ENCODE results near the gene CRTC3. TPM values are rescaled to one million over a fixed set of nuclear protein-coding genes. Genes with fewer than 3 reads are reported as not detected.
"Not testable (repeated sequence)": the region's sequence is repeated elsewhere in the genome, so short reads cannot be mapped to it uniquely, and the experiment has no call there.

CRTC3 gene
- total RNA-seq, 2 experiments from 2014 or later, result 40.6 to 42.7 TPM

DNA sequence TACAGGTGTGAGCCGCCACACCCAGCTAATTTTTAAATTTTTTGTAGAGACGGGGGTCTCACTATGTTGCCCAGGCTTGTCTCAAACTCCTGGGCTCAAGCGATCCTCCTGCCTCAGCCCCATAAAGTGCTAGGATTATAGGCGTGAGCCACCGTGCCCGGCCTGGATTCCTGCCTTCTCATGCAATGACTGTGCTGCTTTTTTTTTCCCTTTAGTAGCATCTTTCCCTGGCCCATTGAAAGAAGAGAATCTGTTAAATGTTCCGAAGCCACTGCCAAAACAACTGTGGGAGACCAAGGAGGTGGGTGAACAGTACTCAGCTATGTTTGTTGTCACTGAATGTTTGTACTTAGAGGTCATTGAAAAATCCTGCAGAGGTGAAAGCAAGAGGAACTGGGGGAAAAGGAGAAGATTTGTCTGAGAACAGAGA is 88.0 kb downstream of the CRTC3 start:
- no peak overlapping the region for H3K4me3 Mint-ChIP-seq
- H3K9me3 Mint-ChIP-seq, result no peaks in the 10 kb centered on the region
- intact Hi-C loops (cut with micrococcal nuclease), result no loop called here
- CTCF ChIA-PET, result interaction anchor here (0.7 to 2.4 kb wide), 3 partner anchors 10 to 321 kb away, joined by 3 to 10 read pairs (median 4); no protein-coding TSS in a partner anchor
- H3K36me3 Mint-ChIP-seq (ENCODE audit: low read depth), result peaks cover 29% of the 10 kb centered on the region
- no peak overlapping the region for H3K27ac Mint-ChIP-seq
- DNase-seq, result no peak
- H3K27me3 Mint-ChIP-seq (ENCODE audit: low read depth), result no peaks in the 10 kb centered on the region
- H3K4me1 Mint-ChIP-seq (ENCODE audit: low read depth), result peaks cover 50% of the 10 kb centered on the region

DNA sequence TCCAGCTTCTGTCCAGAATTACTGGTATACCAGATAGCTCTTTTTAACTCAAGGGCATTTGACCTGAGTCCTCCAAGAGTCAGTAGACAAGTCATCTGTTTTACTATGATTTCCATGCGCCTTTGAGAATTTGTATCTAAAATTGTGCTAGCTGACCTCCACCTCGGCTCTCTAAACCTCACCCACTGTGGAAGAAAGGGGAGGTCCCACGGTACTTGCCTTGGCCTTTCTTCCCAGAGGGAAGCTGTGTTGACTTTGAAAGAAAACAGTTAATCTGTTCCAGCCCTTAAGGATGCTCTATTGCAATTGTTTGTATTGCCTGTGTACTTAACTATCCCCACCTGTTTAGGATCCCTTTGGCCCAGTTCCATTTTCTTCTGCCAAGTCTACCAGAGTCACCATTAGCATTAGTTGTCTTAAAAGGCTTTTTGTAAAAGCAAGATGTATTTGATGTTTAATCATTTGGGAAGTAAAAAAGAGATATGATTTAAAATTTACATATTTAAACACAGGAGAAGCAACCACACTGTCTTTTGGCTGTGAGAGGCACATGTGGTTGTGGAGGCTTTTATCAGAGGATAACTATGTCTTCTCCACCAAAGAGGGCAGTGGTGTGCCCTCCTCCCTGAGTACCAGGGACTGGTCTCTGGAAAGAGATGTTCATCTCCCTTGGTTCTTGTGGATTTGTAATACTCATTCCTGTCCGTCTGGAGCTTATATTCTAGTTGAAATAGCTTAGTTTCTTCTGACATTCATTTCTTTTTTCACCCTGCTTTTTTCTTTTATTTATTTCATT is 88.8 kb downstream of the CRTC3 start:
- peaks cover 46% of the 10 kb centered on the region for H3K4me1 Mint-ChIP-seq (ENCODE audit: low read depth)

DNA sequence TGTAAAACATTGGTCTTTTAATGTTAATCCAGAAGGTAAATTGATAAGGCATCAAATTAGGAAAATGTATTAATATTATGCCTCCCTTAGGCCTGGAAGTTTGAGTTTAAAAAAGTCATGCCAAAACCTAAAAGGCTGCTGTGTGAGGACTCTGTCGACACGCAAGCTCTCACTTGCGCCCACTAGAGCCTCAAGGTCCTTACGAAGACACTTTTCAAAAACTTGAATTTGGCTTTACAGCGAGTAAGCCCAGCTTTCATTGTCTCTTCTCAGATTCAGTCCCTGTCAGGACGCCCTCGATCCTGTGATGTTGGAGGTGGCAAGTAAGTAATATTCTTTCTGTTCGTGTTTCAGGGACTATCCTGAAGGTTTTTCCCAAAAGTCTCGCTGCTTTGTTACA is 89.7 kb downstream of the CRTC3 start:
- H3K36me3 Mint-ChIP-seq (ENCODE audit: low read depth), result peaks cover 27% of the 10 kb centered on the region
- CTCF ChIA-PET, result interaction anchor here (1.0 to 2.4 kb wide), 7 partner anchors 12 to 300 kb away, joined by 3 to 10 read pairs (median 4); no protein-coding TSS in a partner anchor
- H3K27me3 Mint-ChIP-seq (ENCODE audit: low read depth), result no peaks in the 10 kb centered on the region
- peaks cover 36% of the 10 kb centered on the region for H3K4me1 Mint-ChIP-seq (ENCODE audit: low read depth)
- no peaks in the 10 kb centered on the region for H3K9me3 Mint-ChIP-seq
- intact Hi-C loops (cut with micrococcal nuclease), result no loop called here
- H3K4me3 Mint-ChIP-seq, result peak overlapping the region; percentile 63
- peak overlapping the region; percentile 70 for H3K27ac Mint-ChIP-seq
- DNase-seq, result peak; percentile 34

More for the DNA sequence above, 88.8 kb downstream of the CRTC3 start:
- Mint-ChIP-seq H3K4me3 (no peak overlapping the region), H3K36me3 (ENCODE audit: low read depth) (peaks cover 29% of the 10 kb centered on the region), H3K9me3 (no peaks in the 10 kb centered on the region), H3K27ac (peak overlapping the region; percentile 14), H3K27me3 (ENCODE audit: low read depth) (no peaks in the 10 kb centered on the region)
- no peak for DNase-seq
- CTCF ChIA-PET, result interaction anchor here (0.6 to 2.4 kb wide), 5 partner anchors 11 to 115 kb away, joined by 3 to 10 read pairs (median 3); no protein-coding TSS in a partner anchor
- intact Hi-C loops (cut with micrococcal nuclease), result no loop called here

- H3K4me1 Mint-ChIP-seq (ENCODE audit: low read depth), result peaks cover 34% of the 10 kb centered on the region
- no peaks in the 10 kb centered on the region for H3K27me3 Mint-ChIP-seq (ENCODE audit: low read depth)
- CTCF ChIA-PET, result interaction anchor here (1.0 to 2.4 kb wide), 6 partner anchors 13 to 301 kb away, joined by 3 to 10 read pairs (median 4); no protein-coding TSS in a partner anchor
- intact Hi-C loops (cut with micrococcal nuclease), result no loop called here
- peak overlapping the region; percentile 63 for H3K4me3 Mint-ChIP-seq
- no peak for DNase-seq
- H3K36me3 Mint-ChIP-seq (ENCODE audit: low read depth), result peaks cover 27% of the 10 kb centered on the region
- no peaks in the 10 kb centered on the region for H3K9me3 Mint-ChIP-seq
- H3K27ac Mint-ChIP-seq, result peak overlapping the region; percentile 70
These were observed 90.2 kb downstream of the CRTC3 start for GRCh38 chr15:90619939-90620338.

DNA sequence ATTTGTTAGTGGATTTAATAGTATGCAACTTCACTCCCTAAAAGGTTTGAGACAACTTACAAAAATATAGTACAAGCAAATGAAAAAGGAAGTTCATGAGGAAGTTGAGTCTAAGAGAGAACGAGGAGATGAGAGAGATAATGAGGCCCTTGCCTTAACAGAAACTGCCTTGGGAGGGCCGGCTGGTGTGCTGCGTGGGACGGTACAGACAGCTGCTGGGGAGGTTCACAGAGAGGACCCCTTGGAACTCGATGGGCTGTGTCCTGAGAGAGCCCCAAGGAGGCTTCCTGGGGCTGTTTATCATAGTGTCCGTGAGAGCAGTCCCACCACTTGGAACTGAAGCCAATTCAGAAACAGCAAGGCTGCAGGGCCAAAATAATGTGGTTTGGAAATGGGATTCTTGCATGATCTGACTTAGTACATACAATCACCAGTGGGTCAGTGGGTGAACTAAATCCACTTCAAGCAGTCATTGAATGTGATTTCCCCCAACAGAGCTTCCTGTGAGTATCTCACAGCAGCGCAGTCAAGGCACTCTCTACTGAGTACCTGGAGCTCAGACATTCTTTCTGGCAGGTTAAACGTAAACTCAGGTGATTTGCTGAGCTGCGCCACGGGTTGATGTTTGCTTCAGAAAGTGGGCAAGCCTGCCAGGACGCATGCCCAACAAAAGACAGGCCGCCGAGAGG is 90.8 kb downstream of the CRTC3 start:
- Mint-ChIP-seq H3K4me3 (no peak overlapping the region), H3K27me3 (ENCODE audit: low read depth) (no peaks in the 10 kb centered on the region), H3K36me3 (ENCODE audit: low read depth) (peaks cover 25% of the 10 kb centered on the region), H3K9me3 (no peaks in the 10 kb centered on the region), H3K4me1 (ENCODE audit: low read depth) (peaks cover 33% of the 10 kb centered on the region), H3K27ac (peak overlapping the region; percentile 52)
- CTCF ChIA-PET, result interaction anchor here (1.3 to 1.4 kb wide), 2 partner anchors 27 to 301 kb away, joined by 4 read pairs; no protein-coding TSS in a partner anchor
- intact Hi-C loops (cut with micrococcal nuclease), result no loop called here
- DNase-seq, result peak; percentile 45

GRCh38 chr15:90623854-90624253 is 94.1 kb downstream of the CRTC3 start:
- intact Hi-C loops (cut with micrococcal nuclease), result no loop called here
- peaks cover 16% of the 10 kb centered on the region for H3K4me1 Mint-ChIP-seq (ENCODE audit: low read depth)

DNA sequence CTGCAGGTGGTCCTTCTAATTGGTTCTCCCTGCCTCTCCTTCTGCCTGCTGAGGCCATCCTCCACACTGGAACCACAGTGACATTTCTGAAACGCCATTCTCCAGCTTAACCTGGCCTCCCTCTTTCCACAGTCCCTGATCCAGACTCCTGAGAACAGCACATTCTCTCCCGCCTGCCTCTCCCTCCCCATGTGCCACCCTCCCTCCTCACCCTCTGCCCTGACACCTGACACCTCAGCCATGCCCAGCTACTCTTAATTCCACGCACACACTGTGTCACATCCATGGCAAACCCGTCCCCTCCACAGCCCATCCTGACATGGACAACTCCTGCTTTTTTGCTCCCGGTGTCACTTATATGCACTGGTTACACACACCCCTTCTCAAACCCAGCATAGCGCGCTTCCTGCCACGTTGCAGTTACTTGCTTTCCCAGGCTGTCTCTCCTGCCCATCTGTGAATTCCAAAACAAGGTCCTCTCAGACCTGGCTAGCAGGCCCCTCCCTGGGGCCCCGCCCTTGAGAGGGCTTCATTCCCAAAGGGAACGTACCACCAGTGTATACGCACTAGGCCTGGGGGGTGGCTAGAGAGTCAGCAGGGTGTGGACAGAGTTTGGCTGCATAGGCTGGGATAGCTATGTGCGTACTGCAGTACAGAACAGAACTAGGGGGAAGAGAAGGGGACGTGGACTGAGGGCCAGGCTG is 94.7 kb downstream of the CRTC3 start:
- H3K36me3 Mint-ChIP-seq (ENCODE audit: low read depth), result peaks cover 21% of the 10 kb centered on the region
- intact Hi-C loops (cut with micrococcal nuclease), result no loop called here
- H3K4me3 Mint-ChIP-seq, result no peak overlapping the region
- H3K4me1 Mint-ChIP-seq (ENCODE audit: low read depth), result peaks cover 13% of the 10 kb centered on the region
- no peaks in the 10 kb centered on the region for H3K27me3 Mint-ChIP-seq (ENCODE audit: low read depth)
- CTCF ChIA-PET, result interaction anchor here (0.6 to 0.7 kb wide), 2 partner anchors 114 to 142 kb away, joined by 3 read pairs; no protein-coding TSS in a partner anchor
- H3K27ac Mint-ChIP-seq, result no peak overlapping the region
- DNase-seq, result no peak
- no peaks in the 10 kb centered on the region for H3K9me3 Mint-ChIP-seq

More at GRCh38 chr15:90623854-90624253, 94.1 kb downstream of the CRTC3 start:
- Mint-ChIP-seq H3K36me3 (ENCODE audit: low read depth) (peaks cover 15% of the 10 kb centered on the region), H3K27me3 (ENCODE audit: low read depth) (no peaks in the 10 kb centered on the region), H3K4me3 (no peak overlapping the region), H3K27ac (no peak overlapping the region), H3K9me3 (no peaks in the 10 kb centered on the region)
- no peak for DNase-seq
- CTCF ChIA-PET, result interaction anchor here (0.6 to 1.4 kb wide), 3 partner anchors 18 to 141 kb away, joined by 3 read pairs; no protein-coding TSS in a partner anchor

DNA sequence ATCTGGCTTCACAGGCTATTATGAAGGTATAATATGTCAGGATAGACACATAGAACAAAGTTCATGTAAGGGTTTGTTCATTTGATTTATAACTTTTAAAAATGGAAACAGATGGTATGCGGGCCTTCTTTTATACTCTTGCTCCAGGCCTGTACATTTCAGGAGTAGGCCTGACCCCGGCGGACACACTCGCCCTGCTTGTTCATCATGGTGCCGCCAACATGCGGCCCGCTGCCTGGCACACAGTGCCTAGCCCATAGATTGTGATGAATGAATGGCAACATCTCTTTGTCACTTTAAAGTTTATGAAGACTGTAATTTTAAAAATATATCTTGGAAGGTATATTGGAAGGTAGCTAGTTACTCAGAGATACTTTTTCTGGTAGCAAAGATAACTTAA is 95.3 kb downstream of the CRTC3 start:
- CTCF ChIA-PET, result no interaction called here
- intact Hi-C loops (cut with micrococcal nuclease), result loop anchor here (5.0 kb wide), 1 partner anchor 303 kb away; no protein-coding TSS in a partner anchor
- no peak for DNase-seq
- no peaks in the 10 kb centered on the region for H3K27me3 Mint-ChIP-seq (ENCODE audit: low read depth)
- H3K36me3 Mint-ChIP-seq (ENCODE audit: low read depth), result peaks cover 19% of the 10 kb centered on the region
- H3K27ac Mint-ChIP-seq, result no peak overlapping the region
- no peak overlapping the region for H3K4me3 Mint-ChIP-seq
- peaks cover 7% of the 10 kb centered on the region for H3K4me1 Mint-ChIP-seq (ENCODE audit: low read depth)
- no peaks in the 10 kb centered on the region for H3K9me3 Mint-ChIP-seq

DNA sequence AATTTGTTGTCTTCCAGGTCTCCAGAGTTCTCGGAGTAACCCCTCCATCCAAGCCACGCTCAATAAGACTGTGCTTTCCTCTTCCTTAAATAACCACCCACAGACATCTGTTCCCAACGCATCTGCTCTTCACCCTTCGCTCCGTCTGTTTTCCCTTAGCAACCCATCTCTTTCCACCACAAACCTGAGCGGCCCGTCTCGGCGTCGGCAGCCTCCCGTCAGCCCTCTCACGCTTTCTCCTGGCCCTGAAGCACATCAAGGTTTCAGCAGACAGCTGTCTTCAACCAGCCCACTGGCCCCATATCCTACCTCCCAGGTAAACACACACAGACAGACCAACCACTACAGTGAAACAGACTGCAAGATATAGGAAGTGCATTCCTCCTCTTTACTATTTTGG is 99.5 kb downstream of the CRTC3 start:
- no peaks in the 10 kb centered on the region for H3K9me3 Mint-ChIP-seq
- peaks cover 6% of the 10 kb centered on the region for H3K4me1 Mint-ChIP-seq (ENCODE audit: low read depth)
- peaks cover 20% of the 10 kb centered on the region for H3K36me3 Mint-ChIP-seq (ENCODE audit: low read depth)
- H3K27ac Mint-ChIP-seq, result peak overlapping the region; percentile 29
- CTCF ChIA-PET, result no interaction called here
- intact Hi-C loops (cut with micrococcal nuclease), result loop anchor here (5.0 kb wide), 1 partner anchor 307 kb away; no protein-coding TSS in a partner anchor
- no peak overlapping the region for H3K4me3 Mint-ChIP-seq
- no peaks in the 10 kb centered on the region for H3K27me3 Mint-ChIP-seq (ENCODE audit: low read depth)
- no peak for DNase-seq

GRCh38 chr15:90633360-90633759 is 103.6 kb downstream of the CRTC3 start:
- no peak overlapping the region for H3K4me3 Mint-ChIP-seq
- H3K27me3 Mint-ChIP-seq (ENCODE audit: low read depth), result no peaks in the 10 kb centered on the region
- H3K27ac Mint-ChIP-seq, result peak overlapping the region; percentile 30
- intact Hi-C loops (cut with micrococcal nuclease), result no loop called here
- peaks cover 29% of the 10 kb centered on the region for H3K36me3 Mint-ChIP-seq (ENCODE audit: low read depth)
- peaks cover 2% of the 10 kb centered on the region for H3K9me3 Mint-ChIP-seq
- H3K4me1 Mint-ChIP-seq (ENCODE audit: low read depth), result peaks cover 6% of the 10 kb centered on the region
- CTCF ChIA-PET, result interaction anchor here (0.7 to 1.7 kb wide), 3 partner anchors 9 to 70 kb away, joined by 3 to 4 read pairs (median 4); no protein-coding TSS in a partner anchor
- no peak for DNase-seq

- intact Hi-C loops (cut with micrococcal nuclease); CTCF ChIA-PET; H3K27me3 Mint-ChIP-seq (ENCODE audit: low read depth); H3K27ac Mint-ChIP-seq; H3K9me3 Mint-ChIP-seq; H3K4me1 Mint-ChIP-seq (ENCODE audit: low read depth); DNase-seq; H3K4me3 Mint-ChIP-seq: not testable (repeated sequence)
- peaks cover 27% of the 10 kb centered on the region for H3K36me3 Mint-ChIP-seq (ENCODE audit: low read depth)
These were observed 107.3 kb downstream of the CRTC3 start for GRCh38 chr15:90636993-90637392.
